ENCODE results near the gene CNGA4.

CNGA4 gene

GRCh38 chr11:6238902-6239301 lies at the start of gene CNGA4:
CNGA4 (plus strand) TSS chr11:6239089; CDS start chr11:6239207, 118 bp downstream.
- no peak within 1 kb of the TSS for H3K27ac Mint-ChIP-seq
- peaks cover 10% of the 10 kb centered on the region for H3K4me1 Mint-ChIP-seq (ENCODE audit: low read depth)
- DNase-seq: no peak
- H3K4me3 Mint-ChIP-seq: no peak within 1 kb of the TSS
- H3K36me3 Mint-ChIP-seq (ENCODE audit: low read depth): peaks cover 9% of the 10 kb centered on the region
- no peaks in the 10 kb centered on the region for H3K9me3 Mint-ChIP-seq
- H3K27me3 Mint-ChIP-seq: peaks cover 15% of the 10 kb centered on the region

- Mint-ChIP-seq H3K4me3 (no peak overlapping the region), H3K9me3 (no peaks in the 10 kb centered on the region), H3K36me3 (ENCODE audit: low read depth) (no peaks in the 10 kb centered on the region), H3K27ac (no peak overlapping the region), H3K4me1 (ENCODE audit: low read depth) (peaks cover 16% of the 10 kb centered on the region), H3K27me3 (no peaks in the 10 kb centered on the region)
- DNase-seq: no peak
These were observed 47.1 kb upstream of the CNGA4 start for GRCh38 chr11:6191742-6192141.

- no peaks in the 10 kb centered on the region for H3K36me3 Mint-ChIP-seq (ENCODE audit: low read depth)
- no peak for DNase-seq
- no peak overlapping the region for H3K27ac Mint-ChIP-seq
- no peaks in the 10 kb centered on the region for H3K9me3 Mint-ChIP-seq
- H3K4me3 Mint-ChIP-seq: no peak overlapping the region
- no peaks in the 10 kb centered on the region for H3K27me3 Mint-ChIP-seq
- H3K4me1 Mint-ChIP-seq (ENCODE audit: low read depth): peaks cover 24% of the 10 kb centered on the region
These were observed 44.8 kb upstream of the CNGA4 start for GRCh38 chr11:6194065-6194581.

GRCh38 chr11:6196396-6196795 lies 42.5 kb upstream of the CNGA4 start:
- Mint-ChIP-seq H3K4me1 (ENCODE audit: low read depth) (peaks cover 32% of the 10 kb centered on the region), H3K27ac (peak overlapping the region; percentile 27), H3K27me3 (no peaks in the 10 kb centered on the region), H3K4me3 (no peak overlapping the region), H3K36me3 (ENCODE audit: low read depth) (no peaks in the 10 kb centered on the region), H3K9me3 (no peaks in the 10 kb centered on the region)
- no peak for DNase-seq

- H3K4me3 Mint-ChIP-seq: no peak overlapping the region
- H3K9me3 Mint-ChIP-seq: no peaks in the 10 kb centered on the region
- no peaks in the 10 kb centered on the region for H3K27me3 Mint-ChIP-seq
- H3K4me1 Mint-ChIP-seq (ENCODE audit: low read depth): peaks cover 40% of the 10 kb centered on the region
- no peaks in the 10 kb centered on the region for H3K36me3 Mint-ChIP-seq (ENCODE audit: low read depth)
- DNase-seq: no peak
- no peak overlapping the region for H3K27ac Mint-ChIP-seq
These were observed 41.3 kb upstream of the CNGA4 start for GRCh38 chr11:6197466-6198200.

- Mint-ChIP-seq H3K27ac (no peak within 1 kb of the TSS), H3K4me3 (no peak within 1 kb of the TSS), H3K36me3 (ENCODE audit: low read depth) (peaks cover 3% of the 10 kb centered on the region), H3K27me3 (no peaks in the 10 kb centered on the region), H3K9me3 (no peaks in the 10 kb centered on the region), H3K4me1 (ENCODE audit: low read depth) (peaks cover 50% of the 10 kb centered on the region)
- no peak for DNase-seq
These were observed 39.6 kb upstream of the CNGA4 start, which contains the start of gene OR52W1 for GRCh38 chr11:6199174-6199810. OR52W1 (plus strand) TSS chr11:6199224; CDS start chr11:6199224, 0 bp downstream.

GRCh38 chr11:6200975-6201374 lies 37.9 kb upstream of the CNGA4 start:
- H3K27me3 Mint-ChIP-seq: no peaks in the 10 kb centered on the region
- H3K36me3 Mint-ChIP-seq (ENCODE audit: low read depth): peaks cover 18% of the 10 kb centered on the region
- no peaks in the 10 kb centered on the region for H3K9me3 Mint-ChIP-seq
- peaks cover 51% of the 10 kb centered on the region for H3K4me1 Mint-ChIP-seq (ENCODE audit: low read depth)
- H3K4me3 Mint-ChIP-seq: no peak overlapping the region
- no peak for DNase-seq
- H3K27ac Mint-ChIP-seq: peak overlapping the region; percentile 63

GRCh38 chr11:6201481-6201880 lies 37.4 kb upstream of the CNGA4 start:
- peaks cover 46% of the 10 kb centered on the region for H3K4me1 Mint-ChIP-seq (ENCODE audit: low read depth)
- H3K9me3 Mint-ChIP-seq: no peaks in the 10 kb centered on the region
- H3K27me3 Mint-ChIP-seq: no peaks in the 10 kb centered on the region
- DNase-seq: no peak
- peaks cover 23% of the 10 kb centered on the region for H3K36me3 Mint-ChIP-seq (ENCODE audit: low read depth)
- H3K27ac Mint-ChIP-seq: peak overlapping the region; percentile 63
- H3K4me3 Mint-ChIP-seq: no peak overlapping the region

- DNase-seq: no peak
- Mint-ChIP-seq H3K27me3 (no peaks in the 10 kb centered on the region), H3K27ac (no peak overlapping the region), H3K4me1 (ENCODE audit: low read depth) (peaks cover 40% of the 10 kb centered on the region), H3K36me3 (ENCODE audit: low read depth) (peaks cover 29% of the 10 kb centered on the region), H3K9me3 (no peaks in the 10 kb centered on the region), H3K4me3 (no peak overlapping the region)
These were observed 36.8 kb upstream of the CNGA4 start for GRCh38 chr11:6202041-6202440.

GRCh38 chr11:6203327-6203726 lies 35.6 kb upstream of the CNGA4 start:
- no peak for DNase-seq
- Mint-ChIP-seq H3K4me1 (ENCODE audit: low read depth) (peaks cover 35% of the 10 kb centered on the region), H3K36me3 (ENCODE audit: low read depth) (peaks cover 42% of the 10 kb centered on the region), H3K9me3 (no peaks in the 10 kb centered on the region), H3K27ac (peak overlapping the region; percentile 7), H3K27me3 (no peaks in the 10 kb centered on the region), H3K4me3 (no peak overlapping the region)

GRCh38 chr11:6204706-6205105 lies 34.2 kb upstream of the CNGA4 start:
- H3K9me3 Mint-ChIP-seq: no peaks in the 10 kb centered on the region
- no peaks in the 10 kb centered on the region for H3K27me3 Mint-ChIP-seq
- no peak overlapping the region for H3K27ac Mint-ChIP-seq
- no peak overlapping the region for H3K4me3 Mint-ChIP-seq
- peaks cover 35% of the 10 kb centered on the region for H3K4me1 Mint-ChIP-seq (ENCODE audit: low read depth)
- no peak for DNase-seq
- peaks cover 55% of the 10 kb centered on the region for H3K36me3 Mint-ChIP-seq (ENCODE audit: low read depth)

GRCh38 chr11:6205366-6205765 lies 33.5 kb upstream of the CNGA4 start, which contains the start of gene C11orf42:
C11orf42 (plus strand) TSS chr11:6205557; CDS start chr11:6205616, 59 bp downstream.
- Mint-ChIP-seq H3K4me1 (ENCODE audit: low read depth) (peaks cover 35% of the 10 kb centered on the region), H3K36me3 (ENCODE audit: low read depth) (peaks cover 61% of the 10 kb centered on the region), H3K27me3 (no peaks in the 10 kb centered on the region), H3K4me3 (no peak within 1 kb of the TSS), H3K27ac (no peak within 1 kb of the TSS), H3K9me3 (no peaks in the 10 kb centered on the region)
- no peak for DNase-seq

GRCh38 chr11:6206456-6207180 lies 32.3 kb upstream of the CNGA4 start:
- H3K36me3 Mint-ChIP-seq (ENCODE audit: low read depth): peaks cover 64% of the 10 kb centered on the region
- no peak overlapping the region for H3K27ac Mint-ChIP-seq
- no peak for DNase-seq
- peaks cover 25% of the 10 kb centered on the region for H3K4me1 Mint-ChIP-seq (ENCODE audit: low read depth)
- H3K27me3 Mint-ChIP-seq: no peaks in the 10 kb centered on the region
- no peaks in the 10 kb centered on the region for H3K9me3 Mint-ChIP-seq
- H3K4me3 Mint-ChIP-seq: no peak overlapping the region

- H3K9me3 Mint-ChIP-seq: no peaks in the 10 kb centered on the region
- peaks cover 57% of the 10 kb centered on the region for H3K36me3 Mint-ChIP-seq (ENCODE audit: low read depth)
- H3K27me3 Mint-ChIP-seq: no peaks in the 10 kb centered on the region
- H3K4me3 Mint-ChIP-seq: no peak overlapping the region
- no peaks in the 10 kb centered on the region for H3K4me1 Mint-ChIP-seq (ENCODE audit: low read depth)
- no peak for DNase-seq
- no peak overlapping the region for H3K27ac Mint-ChIP-seq
These were observed 29.1 kb upstream of the CNGA4 start for GRCh38 chr11:6209801-6210200.
